Inflammatory macrophage (primary cell): Measurements from ENCODE around the gene ALG12.

ENCODE experiments used
- DNase-seq, 2 donors: peaks; one replicate each; pipeline ENCODE4 v3.0.0-alpha.2; 2020 to 2022

Gene ALG12

GRCh38 chr22:49886346-49887063 is 31.7 kb downstream of the ALG12 start:
- DNase-seq: no peak

GRCh38 chr22:49885881-49886280 is 32.4 kb downstream of the ALG12 start:
- no peak for DNase-seq

- no peak for DNase-seq
These were observed 33.0 kb downstream of the ALG12 start for GRCh38 chr22:49885281-49885680.

GRCh38 chr22:49884503-49885260 is 33.6 kb downstream of the ALG12 start:
- no peak for DNase-seq

- no peak for DNase-seq
These were observed 34.2 kb downstream of the ALG12 start for GRCh38 chr22:49884075-49884474.

- no peak for DNase-seq
These were observed 35.0 kb downstream of the ALG12 start for GRCh38 chr22:49883294-49883640.

- no peak for DNase-seq
These were observed 35.5 kb downstream of the ALG12 start for GRCh38 chr22:49882519-49883293.

GRCh38 chr22:49881856-49882255 is 36.4 kb downstream of the ALG12 start:
- DNase-seq: no peak

- no peak for DNase-seq
These were observed 38.0 kb downstream of the ALG12 start for GRCh38 chr22:49880281-49880680.

- DNase-seq: no peak
These were observed 38.4 kb downstream of the ALG12 start for GRCh38 chr22:49879871-49880270.

GRCh38 chr22:49878206-49878605 is 40.0 kb downstream of the ALG12 start:
- DNase-seq: no peak

- DNase-seq: no peak
These were observed 40.6 kb downstream of the ALG12 start for GRCh38 chr22:49877642-49878041.

- DNase-seq: no peak
These were observed 44.9 kb downstream of the ALG12 start for GRCh38 chr22:49873228-49873940.

GRCh38 chr22:49872347-49872746 is 45.9 kb downstream of the ALG12 start:
- DNase-seq: no peak

- DNase-seq: no peak
These were observed 46.8 kb downstream of the ALG12 start for GRCh38 chr22:49871482-49871881.

GRCh38 chr22:49869845-49870712 is 48.2 kb downstream of the ALG12 start:
- no peak for DNase-seq

- DNase-seq: no peak
These were observed 49.0 kb downstream of the ALG12 start for GRCh38 chr22:49869086-49869830.

GRCh38 chr22:49867303-49868265 is 50.7 kb downstream of the ALG12 start:
- no peak for DNase-seq

- DNase-seq: no peak
These were observed 51.6 kb downstream of the ALG12 start for GRCh38 chr22:49866646-49867045.

- no peak for DNase-seq
These were observed 52.1 kb downstream of the ALG12 start for GRCh38 chr22:49866134-49866533.
